Fibroblast of skin of left biceps (primary cell): ENCODE data around the gene LRTM1.

Experiments
- DNase-seq, 2 experiments: peaks; one replicate each; pipeline ENCODE4 v3.0.0-alpha.2; 2013; ENCODE audit warnings: low read depth in 2 of 2

The LRTM1 gene

DNA sequence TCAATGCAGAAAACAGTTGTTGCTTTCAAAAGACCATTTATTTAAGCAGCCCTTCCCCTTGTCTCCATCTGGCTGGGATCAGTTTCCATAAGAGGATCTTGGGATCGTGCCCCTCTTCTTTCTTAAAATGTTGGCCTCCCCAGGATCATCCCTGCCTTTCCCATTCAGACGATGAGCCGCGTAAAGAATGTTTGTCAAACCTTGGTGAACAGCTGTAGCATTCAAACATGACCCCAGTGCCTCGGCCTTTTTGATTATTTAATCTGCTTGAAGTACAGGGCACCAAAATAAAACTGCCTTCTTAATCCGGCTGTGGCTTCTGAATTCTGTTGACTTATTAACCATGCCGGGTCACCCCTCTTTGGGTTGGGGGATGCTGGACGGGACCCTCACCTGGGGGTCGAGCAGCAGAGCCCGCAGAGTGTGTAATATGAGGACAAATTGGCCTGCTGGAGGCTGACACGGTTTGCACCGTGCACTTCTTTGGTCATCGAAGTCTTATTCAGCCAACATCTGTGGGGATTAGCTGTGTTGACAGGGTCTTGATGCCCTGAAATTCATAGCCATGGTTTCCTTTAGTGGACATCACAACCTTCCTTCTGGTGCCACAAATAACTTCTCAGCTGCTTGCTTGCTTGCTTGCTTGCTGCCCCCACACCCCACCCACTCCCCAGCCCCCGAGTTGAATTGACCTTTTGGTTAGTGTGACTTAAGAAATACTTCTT, at the start of gene LRTM1:
LRTM1 (minus strand) TSS at position 14 of the 725 bp plus-strand sequence. CDS start 148 bp downstream, outside the sequence.
- no peak for DNase-seq

GRCh38 chr3:54977439-54977838, 49.6 kb upstream of the LRTM1 start:
- DNase-seq, result no peak

DNA sequence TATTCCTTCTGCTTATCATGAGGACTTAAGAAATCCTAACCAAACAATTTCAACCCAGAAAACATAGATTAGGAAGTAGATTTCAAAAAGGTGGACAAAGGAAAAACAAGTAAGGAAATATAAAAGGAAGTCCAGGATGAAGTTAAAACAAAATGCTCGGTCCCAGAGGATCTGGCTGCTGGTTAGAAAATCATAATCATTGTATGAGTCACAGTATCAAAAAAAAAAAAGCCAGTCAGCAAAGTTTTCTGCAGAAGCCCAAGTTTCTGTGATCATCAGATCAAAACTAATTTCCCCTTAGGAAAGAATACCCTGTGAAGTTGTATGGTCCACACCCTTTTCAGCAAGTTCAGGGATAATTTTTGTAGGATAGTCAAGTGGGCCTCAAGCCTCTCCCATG, 43.0 kb upstream of the LRTM1 start:
- no peak for DNase-seq

DNA sequence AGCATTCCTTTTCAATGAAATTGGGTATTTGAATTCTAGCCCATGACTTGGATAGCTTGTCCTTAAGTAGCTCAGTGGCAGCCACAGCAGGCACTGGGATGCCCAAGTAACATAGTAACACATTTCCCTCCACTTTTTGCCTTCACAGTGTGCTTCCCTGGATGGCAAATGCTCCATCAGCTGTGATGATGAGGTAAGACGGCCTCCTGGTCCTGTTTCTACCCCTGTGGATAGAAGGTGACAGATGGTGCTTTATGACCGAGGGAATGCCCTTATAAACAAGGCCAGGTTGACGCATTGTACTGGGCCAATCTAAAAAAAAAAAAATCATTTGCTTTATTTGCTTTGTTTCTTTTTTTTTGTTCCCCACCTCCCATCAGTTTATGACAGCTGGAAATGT, 41.8 kb upstream of the LRTM1 start:
- no peak for DNase-seq

DNA sequence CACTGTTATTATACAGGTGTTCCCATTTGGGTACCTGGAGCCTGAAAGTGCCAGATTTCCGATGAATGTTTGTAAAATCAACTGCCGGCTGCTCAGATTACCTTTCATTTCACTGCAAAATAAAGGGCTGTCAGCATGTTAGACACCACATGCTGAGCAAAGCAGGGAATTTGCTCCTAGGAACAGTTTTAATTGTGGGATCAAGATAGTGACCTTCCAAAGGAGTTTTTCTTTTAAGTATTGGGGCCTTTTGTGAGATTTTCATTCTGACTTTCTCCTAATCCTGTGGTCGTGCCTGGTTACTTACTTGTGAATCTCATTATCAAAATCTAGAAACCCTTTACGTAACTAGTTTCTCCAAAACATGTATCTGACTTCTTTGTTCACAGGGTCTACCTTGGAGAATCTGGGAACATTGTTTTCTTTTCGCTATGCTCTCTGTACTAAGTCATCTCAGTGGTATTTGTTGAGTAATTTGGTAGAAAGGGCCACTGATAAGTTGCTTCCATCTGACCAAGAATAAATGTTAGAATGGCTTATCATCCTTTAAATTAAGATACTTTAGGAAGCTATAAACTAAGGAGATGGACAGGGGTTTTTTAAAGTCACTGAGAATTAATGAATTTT, 40.8 kb upstream of the LRTM1 start:
- no peak for DNase-seq

DNA sequence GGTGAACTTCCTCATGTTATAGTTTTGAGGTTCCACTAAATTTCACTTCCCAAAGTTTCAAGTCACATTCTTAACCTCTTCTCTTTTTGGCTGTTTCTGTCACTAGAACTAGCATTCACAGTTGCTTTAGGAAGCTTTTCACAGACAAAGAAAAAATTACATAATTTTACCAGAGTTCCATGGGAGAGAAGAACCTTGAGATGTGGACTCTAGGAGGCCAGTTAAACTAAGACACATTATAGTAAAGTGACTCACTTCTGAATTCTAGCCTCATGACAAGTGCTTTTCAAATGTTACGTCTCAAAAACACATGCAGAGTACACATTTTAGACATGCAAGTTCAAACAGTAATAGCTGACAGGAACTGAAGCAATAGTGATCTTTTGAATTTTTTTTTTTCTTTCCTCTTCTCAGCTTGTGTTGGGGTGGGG, 39.9 kb upstream of the LRTM1 start:
- no peak for DNase-seq

- no peak for DNase-seq
These were observed 39.1 kb upstream of the LRTM1 start for GRCh38 chr3:54966979-54967378.

GRCh38 chr3:54965746-54966145, 37.9 kb upstream of the LRTM1 start:
- DNase-seq, result peak in 1 of 2 experiments; percentile 77

DNA sequence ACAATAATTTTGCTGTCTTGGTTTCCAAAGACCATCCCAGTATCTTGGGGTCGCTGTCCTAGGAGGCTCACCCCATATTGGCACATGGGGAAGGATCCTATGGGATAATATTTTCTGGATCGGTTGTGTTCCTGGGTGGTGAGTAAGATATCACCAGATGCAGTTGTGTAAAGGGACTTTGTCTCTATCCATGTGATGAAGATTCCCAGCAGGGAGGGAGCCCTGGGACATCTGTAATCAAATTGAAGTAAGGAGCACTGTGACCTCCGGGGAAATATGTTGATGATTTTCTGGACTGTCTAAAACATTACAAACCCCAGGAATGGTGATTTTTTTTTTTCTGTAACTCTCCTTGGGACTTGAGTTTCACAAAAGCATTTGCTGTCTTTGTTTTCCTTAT, 36.2 kb upstream of the LRTM1 start:
- no peak for DNase-seq

GRCh38 chr3:54963641-54964040, 35.8 kb upstream of the LRTM1 start:
- DNase-seq, result no peak

DNA sequence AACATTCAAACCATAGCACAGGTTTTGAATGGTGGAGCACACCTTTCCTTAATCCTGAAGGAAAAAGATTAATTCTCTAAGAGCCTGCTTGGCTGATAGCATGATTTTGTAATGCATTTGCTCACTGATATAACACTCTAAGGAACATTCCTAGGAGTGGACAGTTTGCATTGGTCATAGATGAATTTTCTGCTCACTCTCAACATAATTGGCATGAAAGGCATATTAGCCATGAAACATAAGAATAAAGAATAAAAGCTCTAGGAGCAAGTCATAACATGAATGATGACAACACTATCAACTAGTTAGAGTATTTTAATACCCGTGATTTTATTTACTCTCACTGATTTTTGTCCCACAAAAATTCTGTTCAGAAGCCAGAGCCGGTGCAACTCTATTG, 34.3 kb upstream of the LRTM1 start:
- DNase-seq, result no peak

DNA sequence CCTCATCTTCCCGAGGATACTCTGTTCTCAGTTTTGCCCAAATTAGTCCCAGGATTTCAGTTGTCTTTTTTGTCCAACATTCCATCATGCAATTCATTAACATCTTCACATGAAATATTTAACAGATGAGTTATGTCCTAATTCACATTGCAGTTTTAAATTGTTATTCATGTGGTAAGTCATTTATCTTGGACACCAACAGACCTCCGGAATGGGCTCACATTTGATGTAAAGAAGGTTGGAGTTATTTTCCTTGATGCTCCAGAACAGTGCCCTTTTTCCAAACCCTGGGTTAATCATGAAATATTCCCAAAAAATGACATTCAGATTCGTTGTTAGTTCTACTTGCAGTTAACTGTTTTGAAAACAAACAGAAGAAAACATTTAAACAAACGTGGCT, 32.8 kb upstream of the LRTM1 start:
- DNase-seq, result no peak

- DNase-seq, result peak; percentile 72 to 74
These were observed 32.2 kb upstream of the LRTM1 start for GRCh38 chr3:54960082-54960481.

- no peak for DNase-seq
These were observed 29.9 kb upstream of the LRTM1 start for GRCh38 chr3:54957711-54958110.

GRCh38 chr3:54955941-54956340, 28.1 kb upstream of the LRTM1 start:
- no peak for DNase-seq

DNA sequence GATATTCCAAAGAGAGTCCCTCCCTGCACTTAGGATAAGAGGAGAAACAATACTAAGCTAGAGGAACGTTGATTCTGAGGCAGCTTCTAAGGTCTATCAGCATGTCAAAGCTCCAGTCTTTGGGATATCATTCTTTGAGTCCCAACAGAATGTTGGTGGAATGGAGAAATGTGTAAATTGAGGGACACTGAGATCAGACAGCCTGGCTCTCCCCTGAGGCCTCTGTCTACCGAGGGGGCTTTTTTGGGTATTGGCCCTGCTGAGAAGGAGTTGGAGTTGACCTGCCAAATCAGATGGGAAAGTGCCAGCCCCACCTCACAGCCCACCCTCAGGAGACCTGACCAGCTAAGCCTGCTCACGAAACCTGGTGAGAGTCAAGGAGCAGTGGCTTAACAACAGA, 27.6 kb upstream of the LRTM1 start:
- DNase-seq, result no peak

- no peak for DNase-seq
These were observed 26.7 kb upstream of the LRTM1 start for GRCh38 chr3:54954521-54954920.

DNA sequence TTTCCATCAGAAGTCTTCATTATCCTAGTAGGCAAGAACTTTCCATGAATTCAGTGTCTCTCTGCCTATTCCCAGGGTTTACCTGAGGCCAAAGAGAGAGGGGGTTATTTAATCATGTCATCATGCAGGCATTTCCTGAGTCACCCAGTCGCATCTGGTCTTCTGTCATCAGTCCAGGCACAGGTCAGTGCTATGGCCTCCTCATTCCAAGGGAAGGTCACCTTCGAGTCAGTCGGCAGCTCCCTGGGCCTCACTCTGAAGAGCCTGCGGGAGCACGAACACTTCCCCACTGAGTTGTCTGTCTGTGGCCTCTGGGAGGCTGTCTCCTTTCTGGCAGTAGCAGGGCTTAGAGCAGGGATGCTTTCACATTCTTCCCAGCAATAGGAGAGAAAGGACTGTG, 26.2 kb upstream of the LRTM1 start:
- DNase-seq, result peak in 1 of 2 experiments; percentile 64

DNA sequence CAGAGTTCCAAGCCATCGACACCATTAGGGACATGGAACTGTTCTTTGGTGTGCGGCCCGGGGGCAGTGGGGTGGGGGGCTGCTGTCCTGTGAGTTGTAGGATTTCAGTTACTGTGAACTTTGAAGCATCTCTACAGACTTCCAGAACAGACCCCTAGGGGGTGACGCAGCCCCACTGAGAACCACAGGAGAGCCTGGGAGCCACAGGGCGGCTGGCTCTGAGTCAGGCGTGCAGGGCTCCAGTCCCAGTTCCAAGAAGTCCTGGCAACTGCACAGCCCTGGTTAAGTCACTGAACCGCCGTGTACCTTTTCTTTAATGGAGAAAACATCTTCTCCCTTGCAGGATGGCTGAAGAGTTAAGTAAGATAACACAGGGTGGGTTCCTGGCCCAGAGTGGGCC, 23.5 kb upstream of the LRTM1 start:
- DNase-seq, result peak; percentile 71 to 77

DNA sequence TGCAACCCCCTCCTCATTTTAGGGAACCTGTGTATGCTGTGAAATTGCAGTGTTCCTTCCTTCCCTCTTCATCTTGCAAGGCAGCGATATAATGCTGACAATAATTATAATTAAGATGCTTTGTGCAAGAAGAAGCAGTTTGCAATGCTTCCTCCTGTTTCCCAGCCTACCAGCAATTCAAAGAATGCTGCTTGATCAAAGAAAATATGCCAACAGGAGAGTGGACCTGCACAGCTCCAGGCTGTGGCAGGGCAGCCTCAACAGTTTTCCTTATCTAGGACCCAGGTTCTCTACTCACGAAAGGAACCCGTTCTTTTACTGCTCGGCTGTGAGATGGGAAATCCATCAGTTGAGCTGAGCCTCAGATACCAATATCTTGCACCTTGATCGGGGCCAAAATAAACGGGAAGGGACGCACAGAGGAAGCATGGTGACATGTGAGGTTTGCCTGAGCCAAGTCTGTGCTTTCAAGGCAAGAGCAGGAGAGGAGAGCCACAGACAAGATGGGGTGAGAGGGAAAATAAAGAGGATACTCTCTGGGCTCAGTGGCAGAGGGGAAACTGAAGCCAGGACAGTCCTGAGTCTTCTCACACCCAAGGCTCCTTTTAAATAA, 22.6 kb upstream of the LRTM1 start:
- no peak for DNase-seq

DNA sequence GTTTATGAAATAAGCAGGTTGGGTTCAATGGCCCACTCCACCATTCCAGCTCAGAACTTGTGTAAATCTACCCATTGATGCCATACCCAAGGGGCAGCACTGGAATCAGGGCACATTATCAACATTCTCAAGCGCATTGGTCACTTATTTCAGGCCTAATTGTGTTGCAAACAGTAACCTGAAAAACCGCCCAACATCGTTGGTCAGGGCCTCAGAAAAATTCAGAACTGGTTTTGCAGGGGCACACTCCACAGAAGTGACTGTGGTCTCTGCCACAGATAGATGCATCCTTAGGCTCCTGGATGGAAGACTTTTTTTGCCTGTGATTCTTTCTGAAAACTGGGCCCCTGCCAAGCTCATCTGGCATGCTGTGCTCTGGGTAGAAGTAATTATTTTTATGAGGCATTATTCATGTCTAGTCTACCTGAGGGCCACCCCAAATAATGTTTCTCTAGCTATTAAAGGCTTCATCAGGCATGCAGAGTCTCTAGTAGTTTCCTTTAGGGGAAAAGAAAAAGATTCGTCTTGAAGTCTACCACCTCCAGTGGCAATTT, 21.7 kb upstream of the LRTM1 start:
- no peak for DNase-seq

DNA sequence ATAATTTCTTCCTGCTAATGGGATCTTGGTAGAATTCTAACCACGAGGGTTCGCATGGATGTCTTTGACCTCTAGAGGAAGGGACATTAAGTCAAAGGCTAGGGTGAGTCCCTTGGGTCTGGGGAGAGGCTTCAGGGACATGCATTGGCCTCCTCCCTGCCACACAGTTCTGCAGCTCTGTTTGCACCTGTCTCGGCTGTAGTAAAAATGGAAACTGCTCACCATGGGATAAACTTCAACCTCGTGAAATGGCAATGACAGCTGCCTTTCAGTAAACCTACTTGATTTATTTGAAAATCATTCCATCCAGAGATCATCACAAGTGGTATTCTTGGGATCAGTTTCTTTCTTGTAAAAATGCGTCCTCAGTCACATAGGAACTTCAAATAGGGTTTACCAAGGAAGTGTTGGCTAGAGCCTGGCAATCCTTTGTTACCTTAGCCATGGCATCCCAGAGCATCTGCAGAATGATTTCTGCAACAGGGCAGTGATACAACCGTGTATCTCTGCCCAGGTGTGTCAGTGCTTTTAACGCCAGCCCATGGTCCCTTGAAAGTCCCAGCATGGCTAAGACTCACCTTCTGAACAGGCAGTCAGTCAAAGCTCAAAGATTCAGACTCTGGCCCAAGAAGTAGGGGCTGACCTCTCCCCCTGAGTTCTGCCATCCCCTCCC, 14.0 kb upstream of the LRTM1 start:
- no peak for DNase-seq
